Osteoblast (primary cell): Measurements from ENCODE around the gene IFNAR2. TPM values are rescaled to one million over a fixed set of nuclear protein-coding genes. Genes with fewer than 3 reads are reported as not detected.
"Not testable (repeated sequence)": the region's sequence is repeated elsewhere in the genome, so short reads cannot be mapped to it uniquely, and the experiment has no call there.

Experiments
- DNase-seq: peaks from one replicate; pipeline ENCODE4 v3.0.0; 2011; ENCODE audit warnings: low spot score, mixed read lengths; ENCODE audit not compliant: insufficient read length; ENCODE audit errors: missing footprints
- H2AFZ ChIP-seq: 2 replicates; pipeline ENCODE4 v1.6.0; 2011; ENCODE audit warnings: mild to moderate bottlenecking, low read length
- H3K27ac ChIP-seq: 2 replicates; pipeline ENCODE4 v1.5.1; 2011; ENCODE audit warnings: mild to moderate bottlenecking, low read depth, low read length, moderate library complexity
- H3K27me3 ChIP-seq: 2 replicates; pipeline ENCODE4 v1.6.0; 2012; ENCODE audit warnings: mild to moderate bottlenecking, control low read depth, inconsistent platforms, low read length, moderate library complexity; ENCODE audit not compliant: insufficient read depth
- H3K36me3 ChIP-seq: 2 replicates; pipeline ENCODE4 v1.5.1; 2011; ENCODE audit warnings: mild to moderate bottlenecking, low read length, control low read depth, moderate library complexity; ENCODE audit not compliant: insufficient read depth
- H3K4me1 ChIP-seq: 2 replicates; pipeline ENCODE4 v1.5.1; 2011; ENCODE audit warnings: mild to moderate bottlenecking, low read length, control low read depth, moderate library complexity; ENCODE audit not compliant: insufficient read depth
- H3K4me2 ChIP-seq: 2 replicates; pipeline ENCODE4 v1.6.0; 2011; ENCODE audit warnings: mild to moderate bottlenecking, low read length; ENCODE audit not compliant: insufficient read depth
- H3K4me3 ChIP-seq: fragments of 200-600 bp; sonication (generic); 3 replicates; pipeline ENCODE4 v1.5.1; 2012; ENCODE audit warnings: mild to moderate bottlenecking, low read length, inconsistent platforms; ENCODE audit not compliant: insufficient read depth
- H3K79me2 ChIP-seq: 2 replicates; pipeline ENCODE4 v1.6.0; 2012; ENCODE audit warnings: mild to moderate bottlenecking, low read length, control low read depth, inconsistent platforms; ENCODE audit not compliant: insufficient read depth
- H3K9me3 ChIP-seq: 2 replicates; pipeline ENCODE4 v1.5.1; 2011; ENCODE audit warnings: low read depth, low read length, control low read depth
- H4K20me1 ChIP-seq: 2 replicates; pipeline ENCODE4 v1.6.0; 2012; ENCODE audit warnings: mild to moderate bottlenecking, low read length, control low read depth; ENCODE audit not compliant: insufficient read depth
- CTCF ChIP-seq: IDR thresholded peaks from 2 replicates; pipeline ENCODE4 v1.5.1; 2011; ENCODE audit warnings: mild to moderate bottlenecking, low read depth, low read length, moderate library complexity; ENCODE audit errors: extremely low read depth
- total RNA-seq: library from RNA; depleted of rRNA; stranded (reverse); fragments of >200 nt; gene quantifications from 2 replicates; pipeline ENCODE4 v1.2.3, GENCODE V29; 2012

Gene IFNAR2
- total RNA-seq, 1 donor, result 4.0 TPM

DNA sequence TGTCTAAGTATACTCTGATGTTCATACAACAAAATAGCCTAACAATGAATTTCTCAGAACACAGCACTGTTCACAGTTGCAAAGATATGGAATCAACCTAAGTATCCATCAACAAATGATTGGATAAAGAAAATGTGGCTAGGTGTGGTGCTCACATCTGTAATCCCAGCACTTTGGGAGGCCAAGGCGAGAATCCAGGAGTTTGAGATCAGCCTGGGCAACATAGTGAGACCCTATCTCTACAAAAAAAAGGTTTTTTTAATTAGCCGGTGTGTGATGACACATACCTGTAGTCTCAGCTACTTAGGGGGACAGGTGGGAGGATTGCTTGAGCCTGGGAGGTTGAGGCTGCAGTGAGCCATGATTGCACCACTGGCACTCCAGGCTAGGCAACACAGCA lies 10.7 kb downstream of the IFNAR2 start:
- H3K4me1 ChIP-seq, result peaks cover 7% of the 10 kb centered on the region
- H3K9me3 ChIP-seq, result no peaks in the 10 kb centered on the region
- peaks cover 3% of the 10 kb centered on the region for H3K36me3 ChIP-seq
- no peak overlapping the region for H3K4me3 ChIP-seq
- H3K27ac ChIP-seq, result no peak overlapping the region
- no peak for TF ChIP-seq CTCF
- no peak for DNase-seq
- H2AFZ ChIP-seq, result no peak overlapping the region
- no peaks in the 10 kb centered on the region for H3K27me3 ChIP-seq
- peaks cover 25% of the 10 kb centered on the region for H3K79me2 ChIP-seq
- peaks cover 9% of the 10 kb centered on the region for H4K20me1 ChIP-seq
- no peak overlapping the region for H3K4me2 ChIP-seq

- peaks cover 7% of the 10 kb centered on the region for H3K4me1 ChIP-seq
- H3K79me2 ChIP-seq, result peaks cover 15% of the 10 kb centered on the region
- H3K9me3 ChIP-seq, result no peaks in the 10 kb centered on the region
- peaks cover 8% of the 10 kb centered on the region for H3K36me3 ChIP-seq
- no peak overlapping the region for H3K27ac ChIP-seq
- no peak overlapping the region for H2AFZ ChIP-seq
- no peak overlapping the region for H3K4me2 ChIP-seq
- no peak for DNase-seq
- peaks cover 4% of the 10 kb centered on the region for H4K20me1 ChIP-seq
- no peak for TF ChIP-seq CTCF
- no peaks in the 10 kb centered on the region for H3K27me3 ChIP-seq
- no peak overlapping the region for H3K4me3 ChIP-seq
Observed at GRCh38 chr21:33241846-33242245, 12.1 kb downstream of the IFNAR2 start.

- Histone ChIP-seq H3K36me3 (peaks cover 17% of the 10 kb centered on the region), H3K79me2 (peaks cover 12% of the 10 kb centered on the region)
- H2AFZ ChIP-seq, H3K4me1 ChIP-seq, H4K20me1 ChIP-seq, H3K9me3 ChIP-seq, H3K27me3 ChIP-seq, H3K4me3 ChIP-seq, H3K27ac ChIP-seq, H3K4me2 ChIP-seq, DNase-seq: not testable (repeated sequence)
Observed at GRCh38 chr21:33242846-33243245, 13.1 kb downstream of the IFNAR2 start.

DNA sequence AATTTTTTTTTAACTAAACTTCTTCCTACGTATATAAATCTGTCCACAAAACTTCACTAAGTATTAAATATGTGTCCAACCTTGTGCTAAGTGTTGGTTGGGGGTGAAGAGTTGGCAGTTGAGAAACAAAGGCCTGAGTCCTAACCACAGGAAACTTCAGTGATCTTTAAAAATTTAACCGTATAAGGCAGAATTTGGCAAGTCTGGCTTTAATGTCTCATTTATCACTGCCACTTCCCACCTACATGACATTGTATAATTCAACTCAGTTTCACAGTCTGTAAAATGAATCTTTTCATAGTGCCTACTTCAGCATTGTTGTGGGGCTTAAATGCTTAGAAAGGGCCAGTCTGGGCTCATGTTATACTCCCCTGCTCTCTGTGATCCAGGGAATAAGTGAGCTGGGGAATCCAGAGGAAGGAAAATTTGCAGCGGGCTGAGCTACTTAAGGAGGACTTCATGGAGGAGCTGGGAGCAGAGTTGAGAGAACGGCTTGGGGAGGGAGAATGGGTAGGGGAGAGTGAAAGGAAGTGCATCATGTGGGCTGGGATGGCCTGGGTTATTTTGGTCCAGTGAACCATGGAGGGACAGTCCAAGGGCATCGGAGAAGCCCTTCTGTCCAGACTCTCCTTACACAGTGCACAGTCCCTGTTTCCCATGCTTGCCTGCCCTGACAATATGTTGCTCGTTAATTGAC lies 14.5 kb downstream of the IFNAR2 start:
- H4K20me1 ChIP-seq, result peaks cover 2% of the 10 kb centered on the region
- TF ChIP-seq CTCF, result no peak
- DNase-seq, result no peak
- H3K4me3 ChIP-seq, result no peak overlapping the region
- no peak overlapping the region for H3K4me2 ChIP-seq
- no peak overlapping the region for H3K27ac ChIP-seq
- no peaks in the 10 kb centered on the region for H3K4me1 ChIP-seq
- no peaks in the 10 kb centered on the region for H3K27me3 ChIP-seq
- no peak overlapping the region for H2AFZ ChIP-seq
- H3K79me2 ChIP-seq, result peaks cover 6% of the 10 kb centered on the region
- H3K9me3 ChIP-seq, result no peaks in the 10 kb centered on the region
- peaks cover 25% of the 10 kb centered on the region for H3K36me3 ChIP-seq
